GM19193 (cell line): ENCODE measurements around the gene NFATC1.

Experiments used
- POLR2A ChIP-seq: IDR thresholded peaks from 4 replicates; pipeline ENCODE4 v1.6.1; 2011; ENCODE audit not compliant: insufficient read depth, insufficient read length; ENCODE audit errors: extremely low read depth

Gene NFATC1

DNA sequence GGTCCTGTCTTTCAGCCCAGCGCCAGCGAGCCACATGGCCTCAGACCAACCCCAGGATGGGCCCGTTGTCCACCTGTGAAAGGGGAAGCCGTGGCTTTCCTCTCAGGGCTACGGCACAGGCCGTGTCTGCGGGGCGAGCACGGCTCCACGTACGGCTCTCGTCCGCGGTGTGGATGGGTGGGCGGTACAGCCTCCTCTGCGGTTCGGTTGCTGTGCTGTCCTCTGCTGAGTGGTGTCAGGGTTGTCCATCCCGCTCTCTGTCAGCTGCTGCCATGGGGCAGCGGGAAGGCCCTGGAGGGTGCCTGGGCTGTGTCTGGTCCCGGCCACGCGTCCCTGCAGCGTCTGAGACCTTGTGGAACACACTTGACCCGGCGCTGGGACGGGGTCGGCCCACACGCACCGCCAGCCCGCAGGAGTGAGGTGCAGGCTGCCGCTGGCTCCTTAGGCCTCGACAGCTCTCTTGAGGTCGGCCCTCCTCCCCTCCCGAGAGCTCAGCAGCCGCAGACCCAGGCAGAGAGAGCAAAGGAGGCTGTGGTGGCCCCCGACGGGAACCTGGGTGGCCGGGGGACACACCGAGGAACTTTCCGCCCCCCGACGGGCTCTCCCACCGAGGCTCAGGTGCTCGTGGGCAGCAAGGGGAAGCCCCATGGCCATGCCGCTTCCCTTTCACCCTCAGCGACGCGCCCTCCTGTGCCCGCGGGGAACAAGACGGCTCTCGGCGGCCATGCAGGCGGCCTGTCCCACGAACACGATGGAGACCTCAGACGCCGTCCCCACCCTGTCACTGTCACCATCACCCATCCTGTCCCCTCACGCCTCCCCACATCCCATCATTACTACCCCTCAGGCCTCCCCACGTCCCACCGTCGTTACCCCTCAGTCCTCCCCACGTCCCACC lies 128.7 kb downstream of the NFATC1 start:
- peak; percentile 45 for TF ChIP-seq POLR2A

DNA sequence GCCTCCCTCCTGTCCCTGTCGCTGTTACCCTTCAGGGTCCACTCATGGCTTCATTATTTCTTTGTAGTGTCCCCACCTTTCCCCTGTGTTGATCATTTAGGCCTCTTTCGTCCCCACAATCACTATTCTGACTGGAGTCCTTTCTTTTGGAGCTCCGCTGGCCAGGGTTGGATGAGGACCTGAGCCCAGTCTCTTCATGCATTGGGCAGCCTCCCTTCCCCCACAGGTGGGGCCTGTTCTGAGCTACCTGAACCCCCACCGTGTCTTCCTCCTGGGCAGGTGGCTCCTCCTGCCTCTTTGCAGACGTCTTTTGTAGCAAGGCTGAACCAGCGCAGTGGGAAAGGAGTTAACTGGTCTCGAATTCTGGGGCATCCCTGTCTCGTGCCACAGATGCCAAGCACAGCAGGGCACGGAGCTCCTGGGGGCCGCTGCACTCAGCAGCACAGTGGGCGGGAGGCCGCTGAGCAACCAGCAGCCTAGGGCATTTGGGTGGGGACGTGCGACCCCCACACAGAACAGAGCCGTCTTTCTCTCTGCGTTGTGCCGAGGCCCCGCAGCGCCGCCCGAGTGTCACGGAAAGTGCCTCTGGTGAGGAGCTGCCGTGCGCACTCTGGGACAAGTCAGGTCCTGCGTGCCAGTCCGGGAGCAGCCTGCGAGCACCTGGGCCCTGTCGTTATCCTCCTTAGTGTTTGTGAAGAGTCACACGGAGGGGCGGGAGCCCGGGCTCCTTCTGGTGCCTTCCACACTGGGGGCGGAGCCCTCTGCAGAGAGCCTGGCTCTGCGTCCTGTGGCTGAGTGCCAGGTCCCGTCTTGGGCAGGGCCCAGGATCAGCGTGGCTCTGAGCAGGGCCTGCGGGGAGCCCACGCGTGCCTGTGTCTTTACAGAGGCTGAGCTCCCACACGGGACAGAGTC lies 130.1 kb downstream of the NFATC1 start:
- no peak for TF ChIP-seq POLR2A

DNA sequence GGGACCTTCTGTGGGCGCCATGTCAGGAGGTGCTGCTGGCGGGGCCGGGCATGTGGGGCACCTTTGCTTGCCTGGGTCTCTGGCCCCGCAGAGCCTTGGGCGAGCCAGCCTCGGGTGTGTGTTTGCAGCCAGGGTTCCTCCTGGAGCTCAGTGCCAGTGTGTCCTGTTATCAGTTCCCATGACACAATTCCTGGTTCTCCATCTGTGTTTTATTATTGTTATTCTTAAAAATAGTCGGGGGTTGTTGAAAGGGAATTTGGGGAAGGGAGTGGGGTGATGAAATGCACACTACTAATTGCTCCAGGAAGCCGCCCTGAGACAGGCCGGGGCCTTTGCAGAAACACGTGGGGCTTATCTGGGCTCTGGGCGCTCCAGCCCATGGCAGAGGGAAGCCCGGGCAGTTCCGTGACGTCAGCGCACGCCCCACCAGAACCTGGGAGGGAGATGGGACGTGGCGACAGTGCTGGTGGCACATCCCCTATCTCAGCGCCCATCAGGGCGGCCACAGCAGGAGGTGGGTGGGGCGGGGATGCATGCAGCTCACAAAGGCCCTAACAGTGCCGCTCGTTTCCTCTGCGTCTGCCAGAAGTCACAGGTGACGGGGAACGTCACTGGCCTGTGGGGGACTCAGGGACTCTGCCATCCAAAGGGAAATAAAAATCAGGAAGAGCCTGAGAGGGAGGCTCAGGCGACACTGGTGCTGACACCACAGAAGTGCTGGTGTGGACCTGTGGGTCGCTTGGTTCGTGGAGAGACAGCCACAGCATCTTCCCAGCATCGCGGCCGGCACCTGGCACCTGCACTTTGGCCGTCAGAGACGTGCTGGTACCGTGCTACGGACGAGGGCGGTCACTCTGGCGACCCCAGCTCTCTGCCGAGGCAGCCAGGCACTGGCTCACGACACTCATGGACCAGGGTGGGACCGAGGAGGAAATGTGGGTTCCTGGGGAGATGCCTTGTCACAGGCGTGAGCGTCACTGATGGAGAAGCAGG lies 131.0 kb downstream of the NFATC1 start:
- TF ChIP-seq POLR2A = no peak

DNA sequence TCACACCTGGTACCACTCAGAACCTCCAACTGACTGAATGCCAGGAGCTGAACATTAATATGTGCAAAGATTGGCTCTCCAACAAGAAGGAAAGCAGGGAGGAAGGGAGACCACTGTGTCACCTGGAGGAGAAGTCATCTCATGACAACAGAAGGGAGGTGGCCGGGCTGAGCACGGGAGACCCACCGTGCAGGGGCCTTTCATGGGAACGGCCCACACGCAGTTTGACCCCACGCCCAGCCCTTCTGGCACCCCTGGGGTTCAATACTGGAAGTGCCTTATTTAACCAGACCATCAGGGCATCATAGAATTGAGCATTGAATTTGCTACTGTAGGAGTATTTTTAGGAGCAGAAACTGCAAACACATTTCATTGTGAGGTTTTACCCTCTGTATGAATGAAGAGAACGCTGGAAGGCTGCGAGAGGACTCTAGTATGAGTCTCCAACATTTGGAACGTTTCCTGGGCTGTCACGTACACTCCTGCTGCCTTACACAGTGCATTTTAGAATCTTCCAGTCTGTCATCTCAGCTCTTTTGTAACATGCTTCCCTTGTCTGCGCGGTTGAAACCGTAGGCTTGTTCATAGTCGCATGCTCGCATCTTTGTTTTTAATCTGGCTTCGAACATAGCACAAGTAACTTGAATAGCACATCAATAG lies 132.1 kb downstream of the NFATC1 start:
- no peak for TF ChIP-seq POLR2A

DNA sequence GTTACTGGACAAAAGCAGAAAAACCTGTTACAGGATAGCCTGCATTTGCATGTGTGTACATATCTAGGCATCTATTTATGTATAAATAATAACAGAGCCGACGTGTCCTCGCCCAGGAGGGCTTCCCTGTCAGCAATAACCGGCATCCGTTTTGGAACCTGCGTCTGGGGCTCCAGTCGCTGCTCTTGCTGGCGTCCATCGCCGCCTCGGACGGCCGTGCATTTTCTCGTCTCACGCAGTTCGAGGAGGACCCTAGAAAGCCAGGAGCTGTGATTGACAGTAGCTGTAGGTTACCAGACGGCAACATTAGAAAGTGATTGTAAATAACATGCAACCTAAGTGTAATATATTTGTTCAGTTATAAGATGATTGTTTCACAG lies 132.6 kb downstream of the NFATC1 start:
- no peak for TF ChIP-seq POLR2A

DNA sequence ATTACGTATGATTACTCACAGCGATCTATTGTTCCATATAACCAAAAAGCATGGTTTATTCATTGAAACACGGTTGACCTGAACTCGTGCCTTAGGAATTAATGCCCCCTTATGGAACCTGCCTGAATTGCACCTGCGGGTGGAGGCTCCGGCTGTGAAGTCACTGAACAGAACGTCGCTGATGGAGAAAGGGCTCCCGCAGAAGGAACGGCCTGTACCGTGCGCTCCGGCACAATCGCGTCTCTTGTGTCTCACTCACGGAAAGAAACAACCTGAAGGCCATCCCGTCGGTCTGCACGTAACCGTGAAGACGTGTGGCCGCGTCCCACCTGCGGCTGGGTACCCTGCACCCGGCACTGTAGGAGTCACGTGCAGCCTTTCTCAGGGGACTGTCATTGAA lies 133.1 kb downstream of the NFATC1 start:
- no peak for TF ChIP-seq POLR2A

DNA sequence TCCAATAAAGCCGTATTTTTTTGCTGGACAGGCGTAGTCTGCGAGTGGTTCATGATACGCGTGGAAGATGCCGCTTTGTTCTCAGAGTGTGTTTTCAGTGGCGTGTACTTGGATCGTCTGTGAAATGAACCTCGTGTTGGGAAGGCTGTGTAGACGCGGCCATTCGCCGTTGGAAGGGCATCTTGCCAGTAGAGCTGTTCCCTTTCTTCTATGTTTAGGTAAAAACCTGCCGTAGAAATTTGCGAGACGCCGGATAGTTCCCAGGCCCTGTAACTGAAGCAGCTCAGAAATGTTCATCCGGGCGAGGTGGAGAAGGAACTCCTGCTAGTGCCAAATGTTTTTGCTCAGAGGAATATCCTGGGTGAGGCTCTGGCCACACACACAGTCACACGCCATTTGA lies 133.6 kb downstream of the NFATC1 start:
- TF ChIP-seq POLR2A = no peak

DNA sequence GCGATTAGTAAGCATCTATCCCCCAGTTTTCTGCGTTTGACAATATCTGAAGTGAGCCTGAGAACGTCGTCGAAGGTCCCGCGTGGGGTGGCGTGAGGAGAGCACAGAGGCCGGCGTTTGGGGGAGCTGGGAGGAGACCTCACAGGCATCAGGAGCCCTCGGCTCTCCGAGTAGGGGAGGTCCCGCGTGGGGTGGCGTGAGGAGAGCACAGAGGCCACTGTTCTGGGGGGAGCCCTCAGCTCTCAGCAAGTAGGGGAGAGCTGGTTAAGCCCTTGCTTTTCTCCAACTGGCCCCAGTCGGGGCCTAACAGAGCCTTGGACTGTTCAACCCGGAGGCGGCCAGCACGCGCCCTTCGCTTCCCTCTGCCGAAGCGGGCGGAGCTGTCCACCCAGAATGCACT lies 134.3 kb downstream of the NFATC1 start:
- TF ChIP-seq POLR2A = no peak

DNA sequence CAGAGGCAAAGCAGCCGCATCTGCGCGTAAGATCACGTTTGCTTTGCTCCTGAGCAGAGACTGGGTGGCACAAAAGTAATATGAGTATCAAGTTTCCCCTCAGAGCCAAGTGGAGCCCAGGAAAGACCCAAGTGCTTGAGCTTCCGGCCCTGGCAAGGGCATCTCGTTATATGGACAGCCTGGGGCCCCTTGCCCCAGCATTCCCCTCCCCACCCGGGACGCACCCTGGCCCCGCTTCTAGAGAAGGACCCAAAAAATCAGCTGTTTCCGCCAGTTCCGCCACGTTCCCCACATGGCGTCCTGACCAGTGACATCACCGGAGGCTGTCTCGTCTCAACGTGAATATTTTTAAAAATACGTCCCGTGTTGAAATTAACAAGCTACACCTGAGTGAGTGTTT lies 135.1 kb downstream of the NFATC1 start:
- TF ChIP-seq POLR2A = no peak

DNA sequence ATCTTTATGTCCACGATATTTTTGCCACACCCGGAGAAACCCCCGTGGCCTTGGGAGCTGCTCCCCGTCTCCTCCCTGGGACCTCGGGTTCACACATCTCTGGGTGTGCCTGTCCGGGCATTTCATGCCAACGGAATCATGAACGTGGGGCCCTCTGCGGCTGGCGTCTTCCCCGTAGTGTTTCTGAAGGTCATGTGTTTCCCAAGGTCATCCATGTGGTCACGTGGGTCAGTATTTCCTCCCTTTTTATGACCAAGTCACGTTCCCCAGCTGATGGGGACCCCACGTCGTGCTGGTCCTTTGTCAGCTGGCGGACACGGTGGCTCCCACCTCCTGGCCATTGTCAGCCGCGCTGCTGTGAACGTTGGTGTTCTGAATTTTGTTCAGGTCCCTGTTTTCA lies 135.7 kb downstream of the NFATC1 start:
- TF ChIP-seq POLR2A = no peak

DNA sequence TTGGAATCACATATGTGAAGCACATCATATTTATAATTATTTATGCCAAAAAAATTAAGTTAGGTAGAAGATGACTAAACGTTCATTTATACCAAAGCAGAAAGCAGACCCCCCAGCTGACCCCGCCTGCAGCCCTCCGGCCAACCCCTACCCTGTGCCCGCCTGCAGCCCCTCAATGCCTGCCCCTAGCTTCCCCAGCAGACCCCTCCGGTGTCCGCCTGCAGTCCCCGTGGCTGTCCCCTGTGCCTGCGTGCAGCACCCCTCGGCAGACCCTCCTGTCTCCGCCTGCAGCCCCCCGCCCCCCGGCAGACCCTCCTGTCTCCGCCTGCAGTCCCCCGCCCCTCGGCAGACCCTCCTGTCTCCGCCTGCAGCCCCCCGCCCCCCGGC lies 136.2 kb downstream of the NFATC1 start:
- TF ChIP-seq POLR2A = no peak

DNA sequence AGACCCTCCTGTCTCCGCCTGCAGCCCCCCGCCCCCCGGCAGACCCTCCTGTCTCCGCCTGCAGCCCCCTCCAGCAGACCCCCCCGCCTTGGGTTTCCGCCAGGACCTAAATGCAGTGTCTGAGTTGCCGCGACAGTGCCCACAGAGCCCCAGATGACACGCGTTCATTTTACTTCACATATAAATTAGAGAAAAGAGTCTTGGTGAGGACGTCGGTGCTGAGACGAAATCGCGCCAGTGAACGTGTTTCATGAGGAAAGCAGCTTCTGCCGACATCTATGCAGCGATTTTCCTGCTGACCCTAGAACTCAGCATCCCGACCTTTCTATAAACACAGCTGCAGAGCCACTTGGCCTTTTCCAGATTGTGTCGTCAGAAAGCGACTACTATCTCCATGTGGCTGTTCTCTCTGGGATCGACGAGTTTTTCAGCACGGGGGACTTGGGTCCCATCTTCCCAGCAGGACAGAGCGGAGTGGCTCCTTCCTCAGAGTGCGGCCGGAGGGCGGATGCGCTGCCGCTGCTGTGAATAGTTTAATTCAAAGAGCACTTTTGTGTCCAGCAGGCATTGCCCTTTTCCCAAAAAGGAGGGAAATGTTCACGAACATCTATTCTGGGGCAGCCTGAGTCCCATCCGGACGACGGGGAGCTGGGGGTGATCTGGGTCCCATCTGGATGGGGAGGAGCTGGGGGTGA lies 136.7 kb downstream of the NFATC1 start:
- TF ChIP-seq POLR2A = no peak

DNA sequence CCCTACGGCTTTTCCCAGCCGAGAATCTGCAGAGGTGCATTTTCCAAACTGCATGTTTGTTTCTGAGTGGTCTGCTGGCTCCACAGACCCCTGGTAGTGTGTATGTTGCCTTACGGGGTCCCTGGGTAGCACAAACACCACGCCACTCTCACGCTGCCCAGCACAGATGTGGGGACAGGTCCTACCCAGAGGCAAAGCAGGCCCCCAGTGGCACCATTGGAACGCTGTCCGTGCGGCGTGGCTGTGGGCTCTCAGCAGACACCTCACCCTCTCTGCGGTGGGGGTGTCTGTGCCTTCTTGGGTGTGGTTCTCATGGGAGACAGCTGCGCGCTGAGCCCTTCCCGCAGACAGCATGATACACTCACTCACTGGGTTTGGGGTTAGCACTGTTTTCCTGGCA lies 137.4 kb downstream of the NFATC1 start:
- no peak for TF ChIP-seq POLR2A
